Lower leg skin (tissue), 4 donors: ENCODE results near the gene KCNK7. TPM values are rescaled to one million over a fixed set of nuclear protein-coding genes. Genes with fewer than 3 reads are reported as not detected.

Source experiments
- DNase-seq, 2 donors: peaks; one replicate each; pipeline ENCODE4 v3.0.0-alpha.2; 2019; ENCODE audit warnings: low spot score in 2 of 2
- H3K4me3 ChIP-seq: fragments of 200-600 bp; sonication (generic); 2 replicates; pipeline ENCODE4 v1.5.1; 2017; ENCODE audit warnings: mild to moderate bottlenecking, low read depth; ENCODE audit not compliant: poor library complexity, severe bottlenecking
- POLR2A ChIP-seq, 2 donors: fragments of 450-650 bp; IDR thresholded peaks; one replicate each; pipeline ENCODE4 v1.6.1; 2016 to 2017; ENCODE audit warnings: antibody characterized with exemption in 2 of 2, mild to moderate bottlenecking in 1 of 2, moderate library complexity in 1 of 2
- WGBS, 2 donors: methylation state at CpG; one replicate each; pipeline ENCODE4 v1.1.5; 2018; 5-methylcytosine and 5-hydroxymethylcytosine counted together
- intact Hi-C: fragments of 100-400 bp; cut with DNase I; formaldehyde crosslinking; loops from one replicate; pipeline ENCODE4 v1.15.0; 2023; ENCODE audit warnings: low total_unique reads
- total RNA-seq, 4 donors: library from RNA; depleted of rRNA; stranded (reverse); fragments of >200 nt; gene quantifications; one replicate each; pipeline ENCODE4 v1.1.0, GENCODE V29; 2016
- TF ChIP-seq, protein P1 (sequence below), 3 donors: fragments of 450-650 bp; IDR thresholded peaks; one replicate each; pipeline ENCODE4 v1.5.1; 2016; ENCODE audit warnings: antibody characterized with exemption in 3 of 3, mild to moderate bottlenecking in 3 of 3, moderate library complexity in 2 of 3

Gene KCNK7
- total RNA-seq, 4 donors from 2014 or later = 168 to 197 (median 184) TPM

DNA sequence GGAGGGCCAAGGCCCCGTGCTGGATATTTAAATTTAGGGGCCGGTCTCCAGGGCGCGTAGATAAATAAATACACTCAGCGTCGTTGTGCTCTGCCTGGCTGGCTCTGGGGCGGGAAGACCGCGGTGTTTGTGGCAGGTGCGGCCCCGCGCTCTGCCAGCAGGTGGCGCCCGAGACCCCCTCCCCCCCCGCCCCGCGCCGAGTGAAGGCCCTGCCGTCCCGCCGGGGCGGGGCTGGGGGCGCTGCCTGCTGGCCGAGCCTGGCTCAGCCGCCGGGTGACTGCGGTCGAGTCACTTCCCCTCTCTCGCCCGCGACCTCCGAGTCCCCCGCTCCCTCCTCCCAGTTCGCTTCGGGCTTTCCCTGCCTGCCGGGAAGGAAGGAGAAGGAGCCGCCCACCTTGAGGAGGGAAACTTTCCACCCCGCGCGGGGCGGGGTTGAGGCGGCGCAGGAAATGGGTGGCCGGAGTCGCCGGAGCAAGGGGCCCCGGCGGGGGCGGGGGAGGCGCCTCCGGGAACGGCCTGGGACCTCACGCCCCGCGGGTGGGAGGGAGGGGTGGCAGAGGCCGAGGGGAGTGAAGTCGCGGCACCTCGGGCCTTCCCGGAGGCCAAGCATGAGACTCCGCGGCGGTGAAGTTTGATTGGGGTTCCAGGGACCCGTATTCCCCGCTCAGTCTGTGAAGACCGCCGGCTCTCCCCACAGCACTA, 21.3 kb downstream of the KCNK7 start:
- intact Hi-C loops = no loop called here
- TF ChIP-seq, protein P1, sequence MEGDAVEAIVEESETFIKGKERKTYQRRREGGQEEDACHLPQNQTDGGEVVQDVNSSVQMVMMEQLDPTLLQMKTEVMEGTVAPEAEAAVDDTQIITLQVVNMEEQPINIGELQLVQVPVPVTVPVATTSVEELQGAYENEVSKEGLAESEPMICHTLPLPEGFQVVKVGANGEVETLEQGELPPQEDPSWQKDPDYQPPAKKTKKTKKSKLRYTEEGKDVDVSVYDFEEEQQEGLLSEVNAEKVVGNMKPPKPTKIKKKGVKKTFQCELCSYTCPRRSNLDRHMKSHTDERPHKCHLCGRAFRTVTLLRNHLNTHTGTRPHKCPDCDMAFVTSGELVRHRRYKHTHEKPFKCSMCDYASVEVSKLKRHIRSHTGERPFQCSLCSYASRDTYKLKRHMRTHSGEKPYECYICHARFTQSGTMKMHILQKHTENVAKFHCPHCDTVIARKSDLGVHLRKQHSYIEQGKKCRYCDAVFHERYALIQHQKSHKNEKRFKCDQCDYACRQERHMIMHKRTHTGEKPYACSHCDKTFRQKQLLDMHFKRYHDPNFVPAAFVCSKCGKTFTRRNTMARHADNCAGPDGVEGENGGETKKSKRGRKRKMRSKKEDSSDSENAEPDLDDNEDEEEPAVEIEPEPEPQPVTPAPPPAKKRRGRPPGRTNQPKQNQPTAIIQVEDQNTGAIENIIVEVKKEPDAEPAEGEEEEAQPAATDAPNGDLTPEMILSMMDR (IDR thresholded peaks at IDR 0.05) = no peak
- no peak for TF ChIP-seq POLR2A (IDR thresholded peaks at IDR 0.05)
- WGBS, 2 donors = 0% methylated on average over 18 to 31 of the region's 67 CpGs
- DNase-seq = peak; percentile 81 to 97
- H3K4me3 ChIP-seq = no peak overlapping the region

DNA sequence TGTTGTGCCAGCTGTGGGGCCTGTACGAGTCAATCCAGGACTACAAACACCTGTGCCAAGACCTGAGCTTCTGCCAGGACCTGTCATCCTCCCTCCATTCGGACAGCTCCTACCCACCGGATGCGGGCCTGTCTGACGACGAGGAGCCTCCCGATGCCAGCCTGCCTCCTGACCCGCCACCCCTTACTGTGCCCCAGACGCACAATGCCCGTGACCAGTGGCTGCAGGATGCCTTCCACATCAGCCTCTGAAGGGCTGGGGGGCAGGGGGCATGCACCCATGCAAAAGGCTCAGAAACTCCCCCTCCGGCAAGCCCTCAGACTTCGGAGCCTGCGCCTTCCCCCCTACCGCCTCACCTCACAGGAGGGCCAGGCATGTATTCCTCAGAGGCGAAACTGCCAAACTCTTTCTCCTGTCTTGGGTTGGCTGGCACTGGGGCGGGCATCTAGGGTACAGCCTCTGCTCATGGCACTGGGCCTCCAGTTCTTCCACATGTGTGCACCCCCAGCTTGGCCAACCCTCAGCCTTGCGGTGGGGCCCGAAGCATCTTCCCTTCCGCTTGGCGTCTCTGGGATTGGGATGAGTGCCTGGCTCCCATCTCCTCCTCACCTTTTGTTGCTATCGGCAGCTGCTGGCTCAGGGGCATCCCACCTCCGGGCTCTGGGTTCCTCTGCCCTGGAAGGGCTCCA, 22.1 kb downstream of the KCNK7 start:
- TF ChIP-seq POLR2A (IDR thresholded peaks at IDR 0.05) = no peak
- TF ChIP-seq, protein P1 (IDR thresholded peaks at IDR 0.05) = no peak
- peak overlapping the region; percentile 35 for H3K4me3 ChIP-seq
- intact Hi-C loops = no loop called here
- WGBS, 2 donors = 19 to 22% methylated on average over 16 to 17 of the region's 22 CpGs
- DNase-seq = no peak

DNA sequence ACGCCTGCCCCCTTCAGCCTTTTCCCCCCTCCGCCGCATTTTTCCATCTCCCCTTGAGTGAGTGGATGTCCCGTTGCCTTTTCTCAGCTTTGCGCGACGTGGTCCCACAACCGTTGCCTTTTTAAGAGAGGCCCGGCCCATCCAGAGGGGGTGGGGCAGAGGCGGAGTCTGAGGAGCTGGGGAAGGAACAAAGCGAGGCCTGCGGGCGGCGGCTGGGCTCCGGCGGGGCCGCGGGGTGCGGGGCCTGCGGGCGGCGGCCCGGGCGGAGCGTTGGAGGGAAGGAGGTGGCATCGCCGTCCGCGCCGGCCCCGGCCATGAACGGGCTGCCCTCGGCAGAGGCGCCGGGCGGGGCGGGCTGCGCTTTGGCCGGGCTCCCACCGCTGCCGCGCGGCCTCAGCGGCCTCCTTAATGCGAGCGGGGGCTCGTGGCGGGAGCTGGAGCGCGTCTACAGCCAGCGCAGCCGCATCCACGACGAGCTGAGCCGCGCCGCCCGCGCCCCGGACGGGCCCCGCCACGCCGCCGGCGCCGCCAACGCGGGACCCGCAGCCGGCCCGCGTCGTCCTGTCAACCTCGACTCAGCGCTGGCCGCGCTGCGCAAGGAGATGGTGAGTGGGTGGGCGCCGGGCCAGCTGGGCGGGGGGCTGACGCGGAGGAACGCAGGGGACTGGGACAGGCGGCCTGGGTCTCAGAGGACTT, 23.1 kb downstream of the KCNK7 start, which contains the start of gene FAM89B:
FAM89B (plus strand) TSS at position 183 of the 696 bp plus-strand sequence; CDS start at position 315, 132 bp downstream.
- WGBS, 2 donors = 1 to 2% methylated on average over 49 to 54 of the region's 86 CpGs
- intact Hi-C loops = no loop called here
- peak within 1 kb of the TSS; percentile 35 for H3K4me3 ChIP-seq
- TF ChIP-seq, protein P1 (IDR thresholded peaks at IDR 0.05) = no peak
- peak; percentile 91 to 98 for DNase-seq

DNA sequence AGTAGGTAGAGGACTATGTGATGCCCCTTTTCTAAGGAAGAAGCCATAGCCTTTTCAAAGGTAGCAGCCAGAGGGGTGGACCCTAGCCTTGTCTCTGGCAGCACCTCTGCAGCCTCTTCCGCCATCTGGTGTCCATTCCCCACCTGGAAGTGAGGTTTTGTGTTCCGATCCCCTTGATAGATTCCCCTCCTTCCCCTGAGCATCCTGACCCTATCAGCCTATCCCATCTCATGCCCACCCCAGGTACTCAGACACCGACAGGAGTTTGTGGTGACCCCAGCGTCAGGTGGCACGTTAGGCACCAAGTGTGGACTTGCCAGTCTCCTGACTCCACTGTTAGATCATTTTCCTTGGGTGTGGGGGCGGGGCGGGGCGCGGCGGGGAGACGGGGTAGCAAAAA, 23.7 kb downstream of the KCNK7 start:
- TF ChIP-seq, protein P1 (IDR thresholded peaks at IDR 0.05) = no peak
- no peak for TF ChIP-seq POLR2A (IDR thresholded peaks at IDR 0.05)
- DNase-seq = no peak
- WGBS, 2 donors = 4 to 7% methylated on average over 11 of the region's 11 CpGs

DNA sequence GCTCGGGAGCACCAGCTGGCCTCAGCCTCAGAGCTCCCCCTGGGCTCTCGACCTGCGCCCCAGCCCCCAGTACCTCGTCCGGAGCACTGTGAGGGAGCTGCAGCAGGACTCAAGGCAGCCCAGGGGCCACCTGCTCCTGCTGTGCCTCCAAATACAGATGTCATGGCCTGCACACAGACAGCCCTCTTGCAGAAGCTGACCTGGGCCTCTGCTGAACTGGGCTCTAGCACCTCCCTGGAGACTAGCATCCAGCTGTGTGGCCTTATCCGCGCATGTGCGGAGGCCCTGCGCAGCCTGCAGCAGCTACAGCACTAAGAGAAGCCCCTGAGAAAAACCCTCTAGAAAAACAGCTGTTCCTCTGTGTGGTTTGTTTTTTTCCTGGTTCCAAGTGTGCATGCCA, 24.2 kb downstream of the KCNK7 start:
- TF ChIP-seq, protein P1 (IDR thresholded peaks at IDR 0.05) = no peak
- no peak for TF ChIP-seq POLR2A (IDR thresholded peaks at IDR 0.05)
- intact Hi-C loops = no loop called here
- H3K4me3 ChIP-seq = no peak overlapping the region
- 72 to 75% methylated on average over 9 of the region's 9 CpGs for WGBS, 2 donors
- DNase-seq = no peak

More for the DNA sequence above, 23.7 kb downstream of the KCNK7 start:
- intact Hi-C loops = no loop called here
- no peak overlapping the region for H3K4me3 ChIP-seq
